ENCODE measurements around the gene WWC1.

WWC1 gene

DNA sequence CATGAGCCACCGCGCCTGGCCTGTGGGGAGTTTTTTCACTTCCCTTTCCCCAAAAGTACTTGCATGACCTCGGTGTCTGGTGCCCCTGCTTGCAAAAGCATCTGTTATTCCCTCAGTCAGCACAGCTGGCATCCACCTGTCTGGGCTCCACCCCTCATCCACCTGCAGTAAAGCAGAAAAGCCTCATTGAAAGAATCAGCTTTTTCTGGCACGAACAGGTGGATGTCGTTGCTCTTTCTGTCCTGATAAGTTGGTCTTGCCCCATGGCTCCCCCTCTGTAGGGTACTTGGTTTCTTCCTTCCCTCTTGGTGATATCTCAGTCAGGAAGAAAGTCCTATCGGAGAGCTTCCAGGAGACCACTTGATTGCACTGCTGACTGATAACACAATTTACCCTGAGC is 37.4 kb downstream of the WWC1 start:
- Histone ChIP-seq H3K9me3 (ENCODE audit: severe bottlenecking) (no peaks in the 10 kb centered on the region), H3K36me3 (ENCODE audit: low read depth) (no peaks in the 10 kb centered on the region), H3K4me1 (ENCODE audit: insufficient read depth, poor library complexity, severe bottlenecking) (peaks cover 71% of the 10 kb centered on the region), H3K27me3 (ENCODE audit: insufficient read depth, poor library complexity, severe bottlenecking) (no peaks in the 10 kb centered on the region), H3K27ac (ENCODE audit: poor library complexity, severe bottlenecking) (peak overlapping the region; percentile 96), H3K4me3 (ENCODE audit: severe bottlenecking) (no peak overlapping the region)
- ATAC-seq (ENCODE audit: low read depth) (no peak), DNase-seq (ENCODE audit: low spot score) (no peak)
- TF ChIP-seq, protein P1, sequence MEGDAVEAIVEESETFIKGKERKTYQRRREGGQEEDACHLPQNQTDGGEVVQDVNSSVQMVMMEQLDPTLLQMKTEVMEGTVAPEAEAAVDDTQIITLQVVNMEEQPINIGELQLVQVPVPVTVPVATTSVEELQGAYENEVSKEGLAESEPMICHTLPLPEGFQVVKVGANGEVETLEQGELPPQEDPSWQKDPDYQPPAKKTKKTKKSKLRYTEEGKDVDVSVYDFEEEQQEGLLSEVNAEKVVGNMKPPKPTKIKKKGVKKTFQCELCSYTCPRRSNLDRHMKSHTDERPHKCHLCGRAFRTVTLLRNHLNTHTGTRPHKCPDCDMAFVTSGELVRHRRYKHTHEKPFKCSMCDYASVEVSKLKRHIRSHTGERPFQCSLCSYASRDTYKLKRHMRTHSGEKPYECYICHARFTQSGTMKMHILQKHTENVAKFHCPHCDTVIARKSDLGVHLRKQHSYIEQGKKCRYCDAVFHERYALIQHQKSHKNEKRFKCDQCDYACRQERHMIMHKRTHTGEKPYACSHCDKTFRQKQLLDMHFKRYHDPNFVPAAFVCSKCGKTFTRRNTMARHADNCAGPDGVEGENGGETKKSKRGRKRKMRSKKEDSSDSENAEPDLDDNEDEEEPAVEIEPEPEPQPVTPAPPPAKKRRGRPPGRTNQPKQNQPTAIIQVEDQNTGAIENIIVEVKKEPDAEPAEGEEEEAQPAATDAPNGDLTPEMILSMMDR (IDR thresholded peaks at IDR 0.05; ENCODE audit: poor library complexity, severe bottlenecking), result no peak

DNA sequence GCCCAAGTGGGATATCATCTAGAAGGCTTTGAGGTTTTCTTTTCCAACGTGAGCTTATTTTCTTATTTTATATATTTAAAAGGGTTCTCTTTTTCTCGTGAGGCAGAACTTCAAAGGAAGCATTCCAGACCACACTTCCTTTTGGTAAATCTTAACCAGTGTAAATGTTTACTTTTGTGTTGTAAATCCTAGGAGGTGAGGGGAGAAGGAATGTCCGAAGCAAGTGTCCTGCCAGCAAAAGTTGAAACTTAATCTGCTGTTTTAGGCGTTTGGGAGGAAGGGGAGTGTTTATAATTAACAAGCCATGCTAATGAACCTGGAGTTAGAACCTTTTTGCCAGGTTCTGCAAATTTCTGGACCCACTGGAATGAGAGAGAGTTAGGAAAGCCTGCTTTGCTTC is 37.9 kb downstream of the WWC1 start:
- no peaks in the 10 kb centered on the region for H3K27me3 ChIP-seq (ENCODE audit: insufficient read depth, poor library complexity, severe bottlenecking)

DNA sequence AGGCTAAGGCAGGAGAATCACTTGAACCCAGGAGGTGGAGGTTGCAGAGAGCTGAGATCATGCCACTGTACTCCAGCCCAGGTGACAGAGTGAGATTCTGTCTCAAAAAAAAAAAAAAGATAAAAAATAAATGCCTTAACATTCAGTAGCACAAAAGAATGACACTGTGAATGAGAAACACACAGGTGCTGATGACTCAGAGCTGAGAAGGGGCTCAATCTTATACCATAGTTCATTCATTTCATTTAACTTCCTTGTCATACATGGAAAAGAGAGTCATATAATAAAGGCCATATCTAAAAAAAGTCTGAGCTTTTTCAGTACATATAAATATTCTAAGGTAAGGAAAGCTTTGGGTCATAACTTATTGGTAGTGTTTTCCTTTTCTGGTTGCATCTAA is 40.6 kb downstream of the WWC1 start:
- TF ChIP-seq, protein P1 (IDR thresholded peaks at IDR 0.05; ENCODE audit: poor library complexity, severe bottlenecking), result no peak
- ATAC-seq (ENCODE audit: low read depth), result peak; percentile 40; the same call in 2 of the 3 replicates
- no peak overlapping the region for H3K4me3 ChIP-seq (ENCODE audit: severe bottlenecking)
- DNase-seq (ENCODE audit: low spot score), result no peak
- H3K36me3 ChIP-seq (ENCODE audit: low read depth), result no peaks in the 10 kb centered on the region
- H3K27me3 ChIP-seq (ENCODE audit: insufficient read depth, poor library complexity, severe bottlenecking), result no peaks in the 10 kb centered on the region
- no peaks in the 10 kb centered on the region for H3K9me3 ChIP-seq (ENCODE audit: severe bottlenecking)
- no peak overlapping the region for H3K27ac ChIP-seq (ENCODE audit: poor library complexity, severe bottlenecking)
- H3K4me1 ChIP-seq (ENCODE audit: insufficient read depth, poor library complexity, severe bottlenecking), result peaks cover 38% of the 10 kb centered on the region

More for the DNA sequence above, 37.9 kb downstream of the WWC1 start:
- Histone ChIP-seq H3K4me3 (ENCODE audit: severe bottlenecking) (no peak overlapping the region), H3K4me1 (ENCODE audit: insufficient read depth, poor library complexity, severe bottlenecking) (peaks cover 66% of the 10 kb centered on the region), H3K27ac (ENCODE audit: poor library complexity, severe bottlenecking) (peak overlapping the region; percentile 96), H3K36me3 (ENCODE audit: low read depth) (no peaks in the 10 kb centered on the region), H3K9me3 (ENCODE audit: severe bottlenecking) (no peaks in the 10 kb centered on the region)
- ATAC-seq (ENCODE audit: low read depth) (no peak), DNase-seq (ENCODE audit: low spot score) (no peak)
- TF ChIP-seq, protein P1 (IDR thresholded peaks at IDR 0.05; ENCODE audit: poor library complexity, severe bottlenecking), result no peak

GRCh38 chr5:168334280-168334679 is 42.8 kb downstream of the WWC1 start:
- H3K4me1 ChIP-seq (ENCODE audit: insufficient read depth, poor library complexity, severe bottlenecking), result peaks cover 16% of the 10 kb centered on the region
- DNase-seq (ENCODE audit: low spot score) (no peak), ATAC-seq (ENCODE audit: low read depth) (no peak)
- no peaks in the 10 kb centered on the region for H3K27me3 ChIP-seq (ENCODE audit: insufficient read depth, poor library complexity, severe bottlenecking)
- no peaks in the 10 kb centered on the region for H3K36me3 ChIP-seq (ENCODE audit: low read depth)
- H3K9me3 ChIP-seq (ENCODE audit: severe bottlenecking), result no peaks in the 10 kb centered on the region
- H3K27ac ChIP-seq (ENCODE audit: poor library complexity, severe bottlenecking), result no peak overlapping the region
- TF ChIP-seq, protein P1 (IDR thresholded peaks at IDR 0.05; ENCODE audit: poor library complexity, severe bottlenecking), result no peak
- H3K4me3 ChIP-seq (ENCODE audit: severe bottlenecking), result no peak overlapping the region

GRCh38 chr5:168334695-168335094 is 43.2 kb downstream of the WWC1 start:
- no peak for DNase-seq (ENCODE audit: low spot score)
- no peaks in the 10 kb centered on the region for H3K9me3 ChIP-seq (ENCODE audit: severe bottlenecking)
- TF ChIP-seq, protein P1 (IDR thresholded peaks at IDR 0.05; ENCODE audit: poor library complexity, severe bottlenecking), result no peak
- no peak overlapping the region for H3K4me3 ChIP-seq (ENCODE audit: severe bottlenecking)
- H3K4me1 ChIP-seq (ENCODE audit: insufficient read depth, poor library complexity, severe bottlenecking), result peaks cover 12% of the 10 kb centered on the region
- no peaks in the 10 kb centered on the region for H3K36me3 ChIP-seq (ENCODE audit: low read depth)
- no peak overlapping the region for H3K27ac ChIP-seq (ENCODE audit: poor library complexity, severe bottlenecking)
- no peaks in the 10 kb centered on the region for H3K27me3 ChIP-seq (ENCODE audit: insufficient read depth, poor library complexity, severe bottlenecking)
- no peak for ATAC-seq (ENCODE audit: low read depth)

All from RWPE2 (cell line).